Endothelial cell of umbilical vein (primary cell): ENCODE measurements around the gene PGS1. TPM values are rescaled to one million over a fixed set of nuclear protein-coding genes. Genes with fewer than 3 reads are reported as not detected.

Source experiments
- BruUV-seq: library from RNA; stranded (reverse); fragments of 400-500 nt; replicated peaks from 2 replicates; lab custom pipeline; 2021; lab: Mats Ljungman, UMichigan
- CTCF ChIA-PET: fragments of 300-600, 350-600 bp; sonication (Branson Sonifier 250); formaldehyde crosslinking; loops from one replicate; lab custom pipeline; 2021; ENCODE audit warnings: antibody characterized with exemption, inconsistent platforms; lab: Charles Lee
- POLR2A ChIA-PET: fragments of 300-600, 350-600 bp; sonication (Branson Sonifier 250); formaldehyde crosslinking; loops from one replicate; lab custom pipeline; 2021; ENCODE audit warnings: antibody characterized with exemption, inconsistent platforms; lab: Charles Lee
- DNase-seq: peaks from one replicate; pipeline ENCODE4 v3.0.0-alpha.2; 2011; ENCODE audit warnings: low read depth, low spot score
- FAIRE-seq: peaks from 2 replicates; lab custom pipeline; 2011; peaks lifted over from hg19 to GRCh38; lab: Jason Lieb, UNC
- H2AFZ ChIP-seq: 2 replicates; pipeline ENCODE4 v1.6.0; 2012; ENCODE audit warnings: low read depth, low read length, control low read depth, inconsistent platforms
- H3K27ac ChIP-seq: 2 replicates; pipeline ENCODE4 v1.5.1; 2011; ENCODE audit warnings: low read depth, mild to moderate bottlenecking, control low read depth, low read length, moderate library complexity; ENCODE audit not compliant: insufficient read depth
- H3K27me3 ChIP-seq, 2 experiments: 2 replicates each; pipeline versions ENCODE4 v1.6.0 to v1.6.1; 2011; ENCODE audit warnings: low read length in 2 of 2, mixed read lengths in 1 of 2; ENCODE audit not compliant: control insufficient read depth in 2 of 2, insufficient read depth in 2 of 2
- H3K36me3 ChIP-seq, 2 experiments: 2 replicates in 1 of 2; 3 replicates in 1 of 2; pipeline ENCODE4 v1.5.1; 2011; ENCODE audit warnings: low read length in 2 of 2, mild to moderate bottlenecking in 1 of 2, moderate library complexity in 1 of 2; ENCODE audit not compliant: control insufficient read depth in 2 of 2, insufficient read depth in 2 of 2; ENCODE audit errors: extremely low read depth in 1 of 2
- H3K4me1 ChIP-seq: 3 replicates; pipeline ENCODE4 v1.5.1; 2011; ENCODE audit warnings: mild to moderate bottlenecking, low read length; ENCODE audit not compliant: control insufficient read depth, insufficient read depth; ENCODE audit errors: extremely low read depth
- H3K4me2 ChIP-seq: 2 replicates; pipeline ENCODE4 v1.6.1; 2011; ENCODE audit warnings: low read length, control low read depth, mixed read lengths; ENCODE audit not compliant: insufficient read depth
- H3K4me3 ChIP-seq, 3 experiments: fragments of 200-600 bp in 1 of 3; sonication (generic), shearing (Covaris generic) in 1 of 3; replicated peaks in 1 of 3; 2 replicates each; pipeline ENCODE4 v1.5.1; 2011 to 2016; ENCODE audit warnings: control low read depth in 3 of 3, low read length in 3 of 3, mild to moderate bottlenecking in 2 of 3, inconsistent platforms in 1 of 3, low read depth in 1 of 3, moderate library complexity in 1 of 3; ENCODE audit not compliant: insufficient read depth in 1 of 3
- H3K79me2 ChIP-seq: 2 replicates; pipeline ENCODE4 v1.6.0; 2012; ENCODE audit warnings: low read length, inconsistent platforms; ENCODE audit not compliant: control insufficient read depth, insufficient read depth
- H3K9ac ChIP-seq: replicated peaks from 2 replicates; pipeline ENCODE3; 2011; ENCODE audit warnings: low read length, control low read depth; ENCODE audit not compliant: insufficient read depth; ENCODE audit errors: extremely low read depth
- H3K9me1 ChIP-seq: replicated peaks from 3 replicates; pipeline ENCODE4 v1.6.0; 2011; ENCODE audit warnings: mild to moderate bottlenecking, low read length; ENCODE audit not compliant: control insufficient read depth, insufficient read depth; ENCODE audit errors: extremely low read depth
- H3K9me3 ChIP-seq: replicated peaks from 2 replicates; pipeline ENCODE4 v1.5.1; 2012; ENCODE audit warnings: low read length, inconsistent platforms; ENCODE audit not compliant: control insufficient read depth, insufficient read depth
- H4K20me1 ChIP-seq: replicated peaks from 2 replicates; pipeline ENCODE3; 2011; ENCODE audit warnings: mild to moderate bottlenecking, low read length; ENCODE audit not compliant: control insufficient read depth, insufficient read depth; ENCODE audit errors: extremely low read depth
- CTCF ChIP-seq, 2 donors: IDR thresholded peaks; 1 replicate in 1 of 2; 2 replicates in 1 of 2; pipeline ENCODE4 v1.5.1; 2011; ENCODE audit warnings: low read length in 2 of 2, mild to moderate bottlenecking in 2 of 2, moderate library complexity in 2 of 2, control low read depth in 1 of 2, inconsistent platforms in 1 of 2, low read depth in 1 of 2; ENCODE audit not compliant: insufficient read depth in 1 of 2; ENCODE audit errors: extremely low read depth in 1 of 2
- EZH2 ChIP-seq: IDR thresholded peaks from 2 replicates; pipeline ENCODE4 v1.6.1; 2012; ENCODE audit warnings: borderline replicate concordance, low read depth, mild to moderate bottlenecking, moderate library complexity, low read length, inconsistent platforms; ENCODE audit not compliant: severe bottlenecking
- FOS ChIP-seq: IDR thresholded peaks from 2 replicates; pipeline ENCODE4 v1.6.1; 2011; ENCODE audit warnings: mild to moderate bottlenecking, low read length, moderate library complexity, borderline replicate concordance; ENCODE audit not compliant: insufficient read depth
- GATA2 ChIP-seq: IDR thresholded peaks from 2 replicates; pipeline ENCODE4 v1.7.0; 2011; ENCODE audit warnings: low read depth, mild to moderate bottlenecking, moderate library complexity, mixed read lengths, low read length; ENCODE audit not compliant: insufficient read length, insufficient read depth
- JUN ChIP-seq: IDR thresholded peaks from 2 replicates; pipeline ENCODE4 v1.6.1; 2011; ENCODE audit warnings: borderline replicate concordance, low read depth; ENCODE audit not compliant: insufficient read length, insufficient read depth
- MAX ChIP-seq: IDR thresholded peaks from 2 replicates; pipeline ENCODE4 v1.6.1; 2011; ENCODE audit not compliant: insufficient read depth, insufficient read length
- MYC ChIP-seq: IDR thresholded peaks from one replicate; pipeline ENCODE4 v1.6.1; 2011; ENCODE audit warnings: mild to moderate bottlenecking, low read depth, low read length
- POLR2A ChIP-seq: IDR thresholded peaks from 2 replicates; pipeline ENCODE4 v1.6.1; 2012; ENCODE audit warnings: low read depth, mild to moderate bottlenecking, control low read depth, low read length
- POLR2AphosphoS5 ChIP-seq: IDR thresholded peaks from 2 replicates; pipeline ENCODE4 v1.6.1; 2012; ENCODE audit warnings: low read depth, mild to moderate bottlenecking, control low read depth, low read length, moderate library complexity; ENCODE audit not compliant: insufficient read depth
- dilution Hi-C: fragments of 300-500 bp; cut with MboI; formaldehyde crosslinking; loops from one replicate; pipeline ENCODE4 v1.15.0; 2019; ENCODE audit warnings: low sequenced_read_pairs; ENCODE audit not compliant: extremely low pct_ligation_motif_present
- intact Hi-C: fragments of 100-400 bp; cut with micrococcal nuclease; formaldehyde crosslinking; loops from one replicate; pipeline ENCODE4 v1.10.0; 2022
- polyA plus RNA-seq, 4 experiments: library from polyadenylated mRNA; depleted of rRNA in 3 of 4; stranded (reverse) in 3 of 4; unstranded in 1 of 4; fragments of >200 nt; gene quantifications; 2 replicates each; pipeline versions ENCODE4 v1.2.1 to v1.2.3, GENCODE V29; 2011 to 2012; ENCODE audit warnings: missing spikeins in 1 of 4
- total RNA-seq: library from RNA; stranded (reverse); gene quantifications from 2 replicates; pipeline ENCODE4 v1.2.3, GENCODE V29; 2021

Gene PGS1
- total and polyA plus RNA-seq, 2 donors (not counting 3 experiments of a cell fraction or from before 2014, with no cell fraction given) = 50.8 to 66.0 TPM

GRCh38 chr17:78414178-78415162, 36.0 kb downstream of the PGS1 start:
- ChIA-PET POLR2A (interaction anchor here (1.0 kb wide), 1 partner anchor 25 kb away, joined by 4 read pairs; no protein-coding TSS in a partner anchor), CTCF (interaction anchor here (1.2 to 5.2 kb wide), 3 partner anchors 12 to 163 kb away, joined by 4 to 65 read pairs (median 5); partner anchors contain the start of gene SOCS3)
- TF ChIP-seq MAX (no peak), JUN (no peak), FOS (no peak), POLR2A (no peak), EZH2 (no peak), POLR2AphosphoS5 (no peak), GATA2 (no peak), CTCF (IDR thresholded peaks at IDR 0.05; ENCODE audit: extremely low read depth in 1 of 2, insufficient read depth in 1 of 2, low read depth in 1 of 2, low read length in 2 of 2) (no peak), MYC (no peak)
- H3K9me3 ChIP-seq = no peaks in the 10 kb centered on the region
- peaks cover 38% of the 10 kb centered on the region for H3K4me1 ChIP-seq
- H3K4me3 ChIP-seq = no peak overlapping the region
- H3K9me1 ChIP-seq = no peaks in the 10 kb centered on the region
- no peak overlapping the region for H3K9ac ChIP-seq
- H4K20me1 ChIP-seq = no peaks in the 10 kb centered on the region
- peaks cover 2 to 12% of the 10 kb centered on the region in 2 experiments for H3K36me3 ChIP-seq
- H3K79me2 ChIP-seq = peaks cover 34% of the 10 kb centered on the region
- no TSS peak for BruUV-seq
- FAIRE-seq = peak; percentile 40
- H3K27ac ChIP-seq = no peak overlapping the region
- no peak overlapping the region for H3K4me2 ChIP-seq
- DNase-seq = no peak
- intact Hi-C loops (no loop called here), dilution Hi-C loops (no loop called here)
- H2AFZ ChIP-seq = no peak overlapping the region
- H3K27me3 ChIP-seq = no peaks in the 10 kb centered on the region
